CD4-positive, alpha-beta T cell treated with Interleukin-4 for 1 hour (primary cell): ENCODE data around the gene ARHGAP8.
"Not testable (repeated sequence)": the region's sequence is repeated elsewhere in the genome, so short reads cannot be mapped to it uniquely, and the experiment has no call there.

Experiments used
- DNase-seq, 2 donors: peaks; one replicate each; pipeline ENCODE4 v3.0.0-alpha.2; 2020 to 2022

Gene ARHGAP8

DNA sequence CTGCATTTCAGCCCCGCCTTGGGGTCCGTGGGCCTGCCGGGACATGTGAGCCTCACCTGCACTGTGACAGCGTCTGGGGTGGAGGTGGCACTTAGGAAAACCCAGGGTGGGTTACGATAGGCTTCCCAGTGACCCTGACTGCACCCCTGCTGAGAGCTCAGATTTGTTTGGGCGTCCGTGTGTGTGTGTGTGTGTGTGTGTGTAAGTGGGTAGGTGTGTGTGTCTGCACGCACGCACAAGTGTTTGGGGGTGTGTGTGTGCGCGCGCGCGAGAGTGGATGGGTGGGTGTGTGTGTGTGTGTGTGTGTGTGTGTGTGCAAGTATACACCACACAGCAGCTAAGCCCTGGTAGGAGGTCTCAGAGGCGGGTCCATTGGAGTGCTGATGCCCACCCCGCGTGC, 12.1 kb upstream of the ARHGAP8 start:
- DNase-seq: no peak

DNA sequence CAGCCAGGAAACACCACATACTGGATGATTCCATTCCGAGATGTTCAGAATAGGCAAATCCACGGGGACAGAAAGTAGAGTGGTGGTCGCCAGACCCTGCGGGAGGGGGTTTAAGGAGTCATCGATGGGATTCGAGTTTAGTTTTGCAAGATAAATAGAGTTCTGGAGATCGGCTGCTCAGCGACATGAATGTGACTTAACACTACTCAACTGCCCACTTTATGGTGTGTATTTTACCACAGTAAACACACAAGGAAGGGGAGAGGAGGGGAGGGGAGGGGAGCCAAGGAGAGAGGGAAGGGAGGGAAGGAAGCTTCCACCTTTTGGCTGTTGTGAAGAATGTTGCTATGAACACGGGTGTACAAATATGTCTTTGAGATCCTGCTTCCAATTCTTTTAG, 10.4 kb upstream of the ARHGAP8 start:
- DNase-seq: no peak

DNA sequence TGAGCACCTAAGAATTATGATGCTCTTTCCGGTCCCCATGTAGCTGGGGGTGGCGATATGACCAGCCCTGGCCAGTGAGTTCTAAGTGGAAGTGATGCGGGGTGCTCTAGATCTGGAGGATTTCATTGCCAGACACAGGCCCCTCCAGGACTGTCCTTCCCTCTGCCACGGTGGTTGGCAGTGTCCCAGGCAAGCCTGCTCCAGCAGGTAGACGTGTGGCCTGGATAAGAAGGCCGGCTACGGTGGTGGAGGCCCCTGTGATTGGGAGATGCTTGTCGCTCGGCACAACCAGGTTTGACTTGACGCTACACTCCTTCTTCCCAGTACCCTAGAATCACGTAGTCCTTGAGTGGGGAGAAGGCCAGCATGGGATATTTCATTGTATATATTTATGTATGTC, 9.1 kb upstream of the ARHGAP8 start:
- no peak for DNase-seq

DNA sequence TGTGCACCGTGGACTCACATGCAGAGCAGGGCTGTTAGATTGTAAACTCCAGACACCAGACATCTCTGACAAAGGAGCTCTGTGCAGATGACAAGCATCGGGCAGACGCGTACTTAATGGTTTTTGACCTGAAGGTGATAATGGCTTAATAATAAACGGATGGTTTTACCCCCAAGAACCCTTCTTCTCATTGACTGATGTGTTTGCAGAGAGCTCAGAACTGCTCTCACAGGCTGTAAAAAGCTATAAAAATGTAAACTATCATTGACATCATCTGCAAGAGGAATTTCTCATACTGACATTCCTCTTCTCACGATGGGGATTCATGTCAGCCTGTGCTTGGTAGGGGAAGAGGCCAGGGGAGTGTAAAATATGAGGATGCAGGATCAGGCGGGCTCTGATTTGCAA, 8.6 kb upstream of the ARHGAP8 start:
- no peak for DNase-seq

DNA sequence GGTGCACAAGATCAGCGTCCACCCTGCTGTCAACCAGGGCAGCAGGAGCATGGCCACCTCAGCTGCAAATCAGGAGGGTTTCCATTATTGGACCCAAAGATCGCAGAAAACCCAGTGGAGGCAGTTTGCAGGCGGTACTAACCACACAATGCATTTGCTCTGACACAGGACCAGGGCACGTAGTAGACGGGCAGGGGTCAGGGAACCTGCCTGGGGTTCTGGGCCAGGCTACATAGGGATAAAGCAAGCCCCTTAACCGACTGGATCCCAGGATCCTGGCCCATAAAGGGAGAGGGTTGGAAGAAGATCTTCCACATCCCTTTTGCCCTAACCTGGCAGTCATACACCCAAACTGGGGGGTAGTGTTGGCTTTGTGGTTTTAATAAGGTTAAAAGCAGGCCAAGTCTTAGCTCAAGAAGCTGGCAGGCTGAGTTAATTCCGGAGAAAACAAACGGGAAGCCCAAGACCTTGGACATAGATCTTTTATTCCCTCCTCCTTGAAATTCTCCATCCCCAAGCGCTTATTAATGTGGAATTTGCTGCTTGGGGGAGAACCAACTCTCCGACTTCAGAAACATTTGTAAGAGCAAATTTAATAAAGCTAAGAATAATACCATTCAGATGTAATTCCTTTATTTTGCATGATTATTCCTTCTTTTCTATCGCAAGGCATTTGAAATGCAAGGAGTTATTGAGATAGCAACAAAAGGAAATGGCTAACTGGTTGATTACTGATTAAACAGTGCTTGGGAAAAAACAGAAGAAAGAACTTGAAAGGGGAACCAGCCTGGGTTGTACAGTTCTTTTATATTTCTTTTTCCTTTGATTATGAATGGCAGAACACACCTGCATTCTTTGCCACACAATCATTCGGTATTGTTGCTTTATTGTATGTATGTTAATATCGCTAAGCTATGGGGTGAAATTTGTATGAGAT, 6.3 kb upstream of the ARHGAP8 start:
- DNase-seq: no peak

DNA sequence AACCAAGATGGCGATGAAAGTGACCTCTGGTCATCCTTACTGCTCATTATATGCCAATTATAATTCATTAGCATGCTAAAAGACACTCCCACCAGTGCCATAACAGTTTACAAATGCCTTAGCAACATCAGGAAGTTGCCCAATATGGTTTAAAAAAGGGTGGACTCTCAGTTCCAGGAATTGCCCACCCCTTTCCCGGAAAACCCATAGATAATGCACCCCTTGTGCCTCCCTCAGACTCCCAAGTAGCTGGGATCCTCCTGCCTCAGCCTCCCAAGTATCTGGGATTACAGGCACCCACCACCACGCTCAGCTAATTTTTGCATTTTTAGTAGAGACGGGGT, 4.6 kb upstream of the ARHGAP8 start:
- not testable (repeated sequence) for DNase-seq

DNA sequence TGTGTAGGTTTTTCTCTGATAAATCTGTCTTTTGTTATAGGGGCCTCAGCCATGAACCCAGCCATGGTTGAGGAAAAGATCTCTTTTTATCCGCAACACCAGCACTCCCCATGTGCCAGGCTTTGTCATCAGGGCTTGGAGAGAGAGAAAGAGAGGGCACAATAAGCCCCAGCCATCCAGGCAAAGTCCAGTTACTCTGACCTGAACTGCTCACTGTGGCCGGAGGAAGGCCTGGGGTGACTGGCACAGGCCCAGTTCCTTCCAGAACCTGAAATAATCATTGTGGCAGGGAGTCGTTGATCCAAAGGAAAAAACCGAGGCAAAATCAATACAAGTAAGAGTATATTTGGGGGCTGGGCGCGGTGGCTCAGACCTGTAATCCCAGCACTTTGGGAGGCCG, 3.9 kb upstream of the ARHGAP8 start:
- DNase-seq: no peak

DNA sequence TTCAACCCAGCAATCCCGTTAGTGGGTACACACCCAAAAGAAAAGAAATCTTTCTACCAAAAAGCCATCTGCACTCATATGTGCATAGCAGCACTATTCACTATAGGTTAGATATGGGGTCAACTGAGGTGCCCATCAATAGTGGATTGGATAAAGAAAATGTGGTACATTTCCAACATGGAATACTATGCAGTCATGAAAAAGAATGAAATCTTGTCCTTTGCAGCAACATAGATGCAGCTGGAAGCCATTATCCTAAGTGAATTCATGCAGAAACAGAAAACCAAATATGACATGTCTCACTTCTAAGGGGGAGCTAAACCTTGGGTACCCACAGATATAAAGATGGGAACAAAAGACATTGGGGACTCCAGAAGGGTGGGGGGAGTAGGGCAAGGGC, 1.9 kb upstream of the ARHGAP8 start:
- DNase-seq: no peak

DNA sequence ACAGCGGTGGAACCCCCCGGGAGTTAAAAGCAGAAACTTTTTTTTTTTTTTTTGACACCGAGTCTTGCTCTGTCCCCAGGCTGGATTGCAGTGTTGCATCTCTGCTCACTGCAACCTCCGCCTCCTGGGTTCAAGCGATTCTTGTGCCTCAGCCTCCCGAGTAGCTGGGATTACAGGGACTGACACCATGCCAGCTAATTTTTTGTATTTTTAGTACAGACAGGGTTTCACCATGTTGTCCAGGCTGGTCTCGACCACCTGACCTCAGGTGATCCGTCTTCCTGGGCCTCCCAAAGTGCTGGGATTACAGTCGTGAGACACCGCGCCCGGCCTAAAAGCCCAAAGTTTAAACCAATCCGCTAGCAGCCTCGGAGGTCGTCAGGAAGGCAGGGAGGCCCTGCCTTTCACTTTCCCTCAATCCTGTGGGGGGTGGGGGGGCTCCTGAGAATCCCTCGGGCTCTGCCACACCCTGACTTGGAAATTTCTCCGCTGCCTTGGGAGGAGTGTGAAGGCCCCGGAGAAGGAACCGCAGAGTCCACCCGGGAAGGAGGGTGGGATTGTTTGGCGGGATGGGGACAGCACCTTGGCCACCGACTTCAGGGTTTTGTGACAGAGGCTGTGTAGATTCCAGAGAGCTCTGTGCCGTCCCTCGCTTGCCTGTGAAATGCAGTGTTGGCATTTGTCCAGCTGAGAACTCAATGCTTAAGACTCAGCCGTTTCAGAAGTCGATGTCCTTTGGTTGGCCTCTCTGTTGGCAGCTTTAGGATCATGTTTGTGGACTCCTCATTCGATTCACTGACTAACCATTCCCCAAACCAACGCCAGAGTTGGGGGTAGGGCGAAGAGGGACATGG, 1.0 kb downstream of the ARHGAP8 start:
- no peak for DNase-seq

DNA sequence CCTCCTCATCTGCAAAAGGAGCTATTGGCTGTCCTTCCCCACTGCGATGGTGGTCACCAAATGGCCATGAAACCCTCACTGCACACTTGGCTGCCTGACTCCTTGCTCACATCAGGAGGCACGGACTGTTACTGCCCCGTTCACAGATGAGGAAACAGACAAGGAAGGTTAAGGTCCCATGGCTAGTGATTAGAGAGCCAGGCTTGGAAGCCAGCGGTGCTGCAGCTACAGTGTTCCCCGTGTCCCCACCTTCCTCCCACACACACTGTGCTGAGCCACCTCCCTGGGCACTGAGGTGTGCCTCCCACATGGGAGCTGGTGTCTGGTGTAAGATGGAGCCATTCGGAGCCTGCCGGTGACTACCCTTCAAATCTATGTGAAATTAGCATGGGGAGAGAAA, 2.6 kb downstream of the ARHGAP8 start:
- no peak for DNase-seq

DNA sequence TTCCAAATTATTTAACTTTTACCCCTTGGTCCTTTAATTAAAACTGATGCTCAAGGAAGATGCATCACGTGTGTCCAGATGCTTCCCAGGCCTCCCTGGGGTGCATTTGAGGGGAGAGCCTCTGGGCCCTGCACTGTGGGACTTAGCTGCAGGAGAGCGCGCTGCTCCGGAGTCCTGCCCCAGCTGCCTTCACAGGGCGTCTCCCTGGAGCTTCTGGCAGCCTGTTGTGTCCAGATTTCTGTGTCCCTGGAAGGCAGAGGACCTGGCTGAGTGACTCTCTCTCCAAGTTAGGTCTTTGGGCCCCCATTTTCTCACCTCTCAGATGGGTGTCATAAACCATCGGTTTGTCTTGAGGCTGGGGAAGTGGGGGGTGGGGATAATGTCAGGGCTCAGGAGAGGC, 3.0 kb downstream of the ARHGAP8 start:
- no peak for DNase-seq

DNA sequence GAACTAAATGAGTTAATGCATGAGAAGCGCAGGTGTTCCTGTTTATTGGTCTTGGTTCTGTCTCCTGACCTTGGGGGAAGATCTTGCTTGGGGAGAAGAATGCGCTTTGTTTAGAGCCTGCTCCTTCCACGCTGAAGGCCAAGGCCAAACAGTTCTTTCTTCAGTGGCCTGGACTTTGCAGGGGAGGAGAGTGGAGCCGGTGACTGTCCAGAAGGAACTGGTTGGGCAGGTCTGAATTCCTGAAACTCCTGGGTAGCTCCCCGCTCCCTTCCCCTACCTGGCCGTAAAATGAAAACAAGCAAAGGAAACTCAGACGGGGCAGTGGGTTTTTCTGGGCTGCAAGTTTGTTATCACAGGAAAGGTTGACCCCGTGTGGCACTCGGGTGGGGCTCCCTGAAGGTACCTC, 3.6 kb downstream of the ARHGAP8 start:
- DNase-seq: no peak

DNA sequence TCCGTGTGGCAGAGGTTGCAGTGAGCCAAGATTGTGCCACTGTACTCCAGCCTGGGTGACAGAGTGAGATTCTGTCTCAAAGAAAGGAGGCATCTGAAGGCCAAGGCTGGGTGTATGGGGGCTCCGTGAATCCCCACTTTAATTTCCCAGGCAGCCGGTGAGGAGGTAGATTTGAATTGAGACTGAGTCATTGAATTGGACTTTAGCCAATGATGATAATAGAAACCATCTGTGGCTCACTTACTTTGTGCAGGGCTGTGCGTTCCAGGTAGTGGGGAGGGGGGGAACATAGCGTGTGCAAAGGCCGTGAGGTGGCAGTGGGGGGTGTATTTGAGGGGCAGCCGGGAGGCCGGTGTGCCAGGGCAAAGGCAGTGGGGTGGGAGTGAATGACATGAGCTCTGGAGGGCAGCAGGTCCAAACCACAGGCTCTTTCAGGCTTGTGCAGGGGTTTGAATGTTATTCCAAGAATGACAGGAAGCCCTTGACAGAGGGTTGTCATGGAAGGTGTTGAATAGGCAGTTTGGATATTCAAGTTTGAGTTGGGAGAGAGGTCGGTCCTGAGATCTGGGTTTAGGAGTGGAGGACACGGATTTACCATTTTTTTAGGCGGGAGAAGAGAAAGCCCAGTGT, 6.1 kb downstream of the ARHGAP8 start:
- DNase-seq: no peak

DNA sequence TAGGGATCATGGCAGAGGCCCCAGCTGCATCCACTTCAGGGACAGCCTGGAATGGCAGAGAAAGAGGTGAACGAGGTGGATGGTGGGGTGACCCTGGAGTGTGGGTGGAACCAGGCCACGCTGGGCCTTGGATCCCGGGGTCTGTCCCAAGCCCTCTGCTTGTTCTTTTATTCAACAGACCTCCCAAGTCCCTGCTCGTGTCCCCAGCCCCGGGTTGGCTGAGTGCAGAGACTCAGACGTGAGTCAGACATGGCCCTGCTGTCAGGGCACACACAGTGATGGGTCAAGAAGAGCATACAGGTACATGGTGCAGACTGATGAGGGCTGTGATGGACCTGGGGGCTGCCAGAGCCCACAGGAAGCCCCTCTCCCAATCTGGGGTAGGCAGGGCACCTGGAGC, 6.6 kb downstream of the ARHGAP8 start:
- no peak for DNase-seq

DNA sequence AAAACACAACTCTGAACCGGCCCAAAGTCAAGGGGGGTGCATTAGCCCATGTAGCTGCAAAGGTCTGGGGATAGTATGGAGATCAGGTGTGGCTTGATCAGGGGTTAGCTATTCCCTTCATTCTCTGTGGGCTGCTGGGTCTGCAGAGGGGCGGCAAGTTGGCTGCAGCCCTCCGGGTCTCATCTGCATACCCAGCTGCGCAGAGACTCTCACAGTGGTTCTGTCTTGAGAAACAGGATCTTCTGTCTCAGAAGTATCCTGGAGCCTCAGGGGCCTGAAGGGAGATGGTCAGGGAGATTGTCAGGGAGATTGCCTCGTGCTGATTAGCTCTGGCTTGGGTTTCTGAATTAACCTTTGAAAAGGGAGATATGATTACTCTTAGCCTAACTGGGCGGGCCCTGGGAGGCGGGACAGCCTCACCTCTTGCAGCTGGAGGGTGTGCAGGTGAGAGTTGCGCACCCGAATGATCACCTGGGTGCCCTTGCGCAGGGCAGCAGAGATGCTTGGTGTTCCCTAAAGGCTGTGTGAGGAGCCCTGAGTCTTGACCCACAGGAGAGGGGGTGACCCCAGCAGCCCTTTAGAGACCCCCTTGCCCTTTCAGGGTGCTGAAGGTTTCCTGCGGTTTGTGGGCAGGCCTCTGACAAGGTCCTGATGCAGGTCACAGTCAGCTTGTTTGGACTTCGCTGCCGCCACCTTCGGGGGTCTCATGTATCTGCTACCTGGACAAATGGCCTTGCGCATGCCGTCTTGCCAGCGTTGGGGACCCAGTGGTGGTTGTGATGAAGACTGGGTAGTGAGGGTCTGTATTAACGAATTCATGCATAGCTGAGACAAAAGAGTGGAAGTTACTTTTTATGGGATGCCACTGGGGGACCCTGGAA, 7.3 kb downstream of the ARHGAP8 start:
- DNase-seq: no peak

DNA sequence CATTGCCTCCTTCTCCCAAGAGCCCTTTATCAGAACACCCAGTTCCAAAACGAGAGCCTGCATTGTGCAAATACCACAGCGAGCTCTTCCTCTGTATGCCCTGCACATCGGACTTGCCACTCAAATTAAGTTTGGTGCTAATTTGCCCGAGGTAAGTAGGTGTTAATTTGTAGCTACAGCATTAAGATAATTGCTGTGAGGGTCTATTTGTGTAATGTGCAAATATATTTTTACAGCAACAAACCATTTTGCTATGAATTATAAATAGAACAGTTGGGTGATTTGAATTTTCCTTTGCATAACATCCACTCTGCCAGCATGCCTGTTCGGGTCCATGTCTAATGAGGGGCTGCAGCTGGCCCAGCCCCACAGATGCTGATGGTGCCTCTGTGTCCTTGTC, 8.1 kb downstream of the ARHGAP8 start:
- DNase-seq: no peak

DNA sequence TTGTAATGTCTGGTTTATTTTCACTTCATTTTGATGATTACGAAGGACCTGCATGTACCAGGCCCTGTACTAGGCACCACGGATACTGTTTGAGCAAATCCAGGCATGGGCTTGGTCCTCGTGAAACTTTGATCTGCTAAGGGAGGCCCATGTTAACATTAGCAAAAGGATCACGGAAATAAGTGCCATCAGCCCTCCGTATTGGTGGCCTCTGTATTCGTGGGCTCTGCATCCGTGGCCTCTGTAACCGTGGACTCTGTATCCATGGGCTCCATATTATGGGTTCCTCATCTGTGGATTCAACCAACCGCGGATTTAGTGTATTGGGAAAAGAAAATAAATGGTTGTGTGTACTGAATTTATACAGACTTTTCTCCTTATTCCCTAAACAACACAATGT, 8.7 kb downstream of the ARHGAP8 start:
- DNase-seq: no peak

DNA sequence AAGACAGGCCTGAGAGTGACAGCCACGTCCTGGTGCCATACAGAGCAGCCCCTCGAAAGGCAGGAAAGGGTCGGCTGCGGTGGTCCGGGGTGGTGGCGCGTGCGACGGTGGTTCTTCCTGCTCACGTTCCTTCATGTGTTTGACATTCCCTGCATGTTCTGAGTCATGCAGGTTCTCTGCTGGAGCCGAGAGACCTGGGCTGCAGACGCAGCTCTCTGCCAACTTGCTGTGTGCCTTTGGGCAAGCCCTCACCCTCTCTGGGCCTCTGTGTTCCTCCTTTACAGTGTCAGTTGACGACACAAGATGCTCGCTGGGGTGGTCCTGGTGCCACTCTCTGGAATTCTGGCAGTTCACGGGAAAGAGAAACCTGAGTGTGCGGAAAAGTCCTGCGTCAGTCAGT, 12.0 kb downstream of the ARHGAP8 start:
- DNase-seq: no peak

DNA sequence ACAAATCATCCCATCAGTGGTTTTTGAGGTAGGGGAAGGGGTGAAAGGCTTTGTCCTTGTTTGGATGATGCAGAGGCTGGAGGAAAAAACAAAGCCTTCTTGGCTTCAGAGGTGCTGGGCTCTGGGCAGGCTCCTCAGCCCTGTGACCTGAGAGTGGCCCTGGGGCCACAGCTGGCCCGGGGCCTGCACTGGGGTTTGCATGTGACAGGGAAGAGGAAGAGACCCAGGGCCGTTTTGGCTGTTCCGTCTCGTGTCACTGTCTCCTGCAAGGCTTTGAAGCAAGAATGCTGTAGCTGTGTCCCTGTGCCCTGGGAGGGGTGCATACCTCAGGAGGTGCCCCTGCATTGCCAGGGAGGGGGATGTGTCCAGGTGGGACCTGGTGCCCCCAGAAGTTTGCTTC, 12.6 kb downstream of the ARHGAP8 start:
- DNase-seq: no peak

DNA sequence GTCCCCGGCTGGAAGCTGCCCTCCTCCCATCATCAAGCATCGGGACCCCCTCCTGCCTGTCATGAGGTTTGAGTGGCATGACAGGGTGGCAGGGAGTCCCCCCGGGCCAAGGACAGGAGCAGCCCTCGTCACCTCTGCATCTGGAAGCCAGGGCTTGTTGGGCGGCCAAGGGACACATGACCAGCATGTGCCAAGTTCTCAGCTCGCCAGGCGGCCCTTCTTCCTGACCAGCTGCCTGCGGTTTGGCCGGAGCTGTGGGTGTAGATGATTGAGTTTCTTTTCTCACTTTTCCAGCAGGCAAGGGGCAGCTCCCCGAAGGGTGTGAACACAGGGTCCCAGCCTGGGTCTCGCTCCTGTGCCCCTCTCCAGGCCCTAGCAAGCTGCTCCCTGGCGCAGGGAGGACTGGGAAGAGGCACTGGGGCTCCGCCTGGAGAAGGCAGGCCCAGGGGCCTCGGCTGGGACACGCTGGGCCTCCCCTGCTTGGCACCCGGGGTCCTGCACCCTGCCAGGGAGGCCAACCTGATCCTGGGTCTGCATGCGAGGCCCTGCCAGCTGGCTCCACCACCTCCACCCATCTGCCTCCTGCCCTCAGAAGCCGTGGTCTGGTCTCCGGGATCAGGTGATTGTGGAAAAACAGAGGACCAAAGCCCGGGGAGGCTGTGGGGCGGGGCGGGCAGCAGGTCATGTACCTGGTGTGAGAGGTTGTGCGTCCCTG, 13.4 kb downstream of the ARHGAP8 start:
- DNase-seq: no peak

DNA sequence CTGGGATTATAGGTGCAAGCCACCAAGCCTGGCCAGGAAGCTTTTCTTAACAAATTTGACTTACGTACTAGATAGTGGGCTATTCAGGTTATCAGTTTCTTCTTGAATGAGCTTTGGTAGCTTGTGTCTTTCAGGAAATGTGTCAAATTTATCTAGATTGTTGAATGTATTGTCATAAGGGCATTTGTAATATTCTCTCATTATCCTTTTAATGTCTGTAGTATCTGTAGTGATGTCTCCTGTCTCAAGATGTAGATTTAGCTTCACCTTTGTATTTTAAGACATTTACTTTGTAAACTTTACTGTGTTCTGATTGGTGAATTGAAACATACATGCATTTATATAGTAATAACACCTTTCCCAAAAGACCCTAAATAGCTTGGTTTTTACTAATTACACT, 20.7 kb downstream of the ARHGAP8 start:
- DNase-seq: no peak

DNA sequence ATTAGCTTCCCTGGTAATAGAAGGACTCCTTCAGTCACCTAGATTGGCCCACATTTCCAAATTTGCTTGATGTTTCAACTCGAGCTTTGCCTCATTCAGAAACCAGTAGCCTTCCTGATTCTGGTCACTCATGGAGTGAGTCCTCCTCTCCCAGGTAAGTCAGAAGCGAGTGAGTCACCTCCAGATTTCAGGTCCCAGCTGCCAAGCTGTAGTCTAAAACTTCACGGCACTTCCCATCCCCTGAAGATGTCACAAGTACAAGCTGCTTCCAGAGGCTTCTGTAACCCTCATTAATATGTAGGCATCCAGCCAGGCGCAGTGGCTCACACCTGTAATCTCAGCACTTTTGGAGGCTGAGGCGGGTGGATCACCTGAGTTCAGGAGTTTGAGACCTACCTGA, 23.5 kb downstream of the ARHGAP8 start:
- DNase-seq: no peak
